PC-9 (cell line): ENCODE results near the gene TBATA. TPM values are rescaled to one million over a fixed set of nuclear protein-coding genes. Genes with fewer than 3 reads are reported as not detected.

Experiments
- BruUV-seq: library from RNA; stranded (reverse); fragments of 400-500 nt; replicated peaks from 2 replicates; lab custom pipeline; 2021; lab: Mats Ljungman, UMichigan
- CTCF ChIA-PET: fragments of 300-600 bp; sonication (Branson Sonifier 250); formaldehyde crosslinking; loops from one replicate; lab custom pipeline; 2022; ENCODE audit warnings: antibody characterized with exemption; lab: Charles Lee
- POLR2A ChIA-PET: fragments of 300-600 bp; sonication (Branson Sonifier 250); formaldehyde crosslinking; loops from one replicate; lab custom pipeline; 2022; ENCODE audit warnings: antibody characterized with exemption; ENCODE audit not compliant: unreplicated experiment; lab: Charles Lee
- DNase-seq, 2 experiments: peaks; one replicate each; pipeline versions ENCODE4 v3.0.0 to v3.0.0-alpha.2; 2015 to 2022; ENCODE audit warnings: mixed read lengths in 1 of 2
- H2AFZ ChIP-seq: fragments of 200-600 bp; sonication (generic); 2 replicates; pipeline ENCODE4 v1.8.1; 2017; ENCODE audit warnings: antibody characterized with exemption
- H3F3A ChIP-seq: fragments of 200-600 bp; sonication (generic); 2 replicates; pipeline ENCODE4 v1.8.1; 2017; ENCODE audit warnings: antibody characterized with exemption, mild to moderate bottlenecking, low read depth; ENCODE audit not compliant: insufficient read depth
- H3K27ac ChIP-seq: fragments of 200-600 bp; sonication (generic); 2 replicates; pipeline ENCODE4 v1.6.1; 2016; ENCODE audit warnings: mixed run types
- H3K27me3 ChIP-seq: fragments of 200-600 bp; sonication (generic); 2 replicates; pipeline ENCODE4 v1.6.1; 2016; ENCODE audit warnings: low read depth, mixed run types; ENCODE audit not compliant: insufficient read depth
- H3K36me3 ChIP-seq: fragments of 200-600 bp; sonication (generic); 2 replicates; pipeline ENCODE4 v1.6.1; 2016; ENCODE audit warnings: low read depth, mixed run types
- H3K4me1 ChIP-seq: fragments of 200-600 bp; sonication (generic); replicated peaks from 2 replicates; pipeline ENCODE4 v1.6.1; 2016; ENCODE audit warnings: mixed run types; ENCODE audit not compliant: insufficient read depth
- H3K4me2 ChIP-seq: fragments of 200-600 bp; sonication (generic); 2 replicates; pipeline ENCODE4 v1.6.1; 2017; ENCODE audit warnings: mixed run types
- H3K4me3 ChIP-seq: fragments of 200-600 bp; sonication (generic); 2 replicates; pipeline ENCODE4 v1.6.1; 2016; ENCODE audit warnings: mixed run types
- H3K79me2 ChIP-seq: fragments of 200-600 bp; sonication (generic); 2 replicates; pipeline ENCODE4 v1.6.1; 2017; ENCODE audit warnings: low read depth, mixed run types
- H3K9me2 ChIP-seq: fragments of 200-600 bp; sonication (generic); 2 replicates; pipeline ENCODE4 v1.8.1; 2017; ENCODE audit warnings: mild to moderate bottlenecking; ENCODE audit not compliant: insufficient read depth
- H3K9me3 ChIP-seq: fragments of 200-600 bp; sonication (generic); 2 replicates; pipeline ENCODE4 v1.8.1; 2016; ENCODE audit warnings: low read depth; ENCODE audit not compliant: insufficient read depth
- H4K20me1 ChIP-seq: fragments of 200-600 bp; sonication (generic); 2 replicates; pipeline ENCODE4 v1.8.1; 2017; ENCODE audit not compliant: insufficient read depth
- EZH2 ChIP-seq: fragments of 200-600 bp; sonication (generic); IDR thresholded peaks from 2 replicates; pipeline ENCODE4 v1.8.0; 2017; ENCODE audit warnings: antibody characterized with exemption, low read depth
- intact Hi-C: fragments of 100-400 bp; cut with micrococcal nuclease; formaldehyde crosslinking; loops from one replicate; pipeline ENCODE4 v1.10.0; 2022; ENCODE audit not compliant: unreplicated experiment
- total RNA-seq: library from RNA; stranded (reverse); gene quantifications from 2 replicates; pipeline ENCODE4 v1.2.3, GENCODE V29; 2021
- TF ChIP-seq, protein P1 (sequence below): fragments of 200-600 bp; sonication (generic); conservative IDR thresholded peaks from 2 replicates; pipeline ENCODE4 v1.6.1; 2017; ENCODE audit warnings: mixed run types, antibody characterized with exemption, mild to moderate bottlenecking, moderate library complexity

The TBATA gene
- total RNA-seq, 1 experiment from 2014 or later = not detected

DNA sequence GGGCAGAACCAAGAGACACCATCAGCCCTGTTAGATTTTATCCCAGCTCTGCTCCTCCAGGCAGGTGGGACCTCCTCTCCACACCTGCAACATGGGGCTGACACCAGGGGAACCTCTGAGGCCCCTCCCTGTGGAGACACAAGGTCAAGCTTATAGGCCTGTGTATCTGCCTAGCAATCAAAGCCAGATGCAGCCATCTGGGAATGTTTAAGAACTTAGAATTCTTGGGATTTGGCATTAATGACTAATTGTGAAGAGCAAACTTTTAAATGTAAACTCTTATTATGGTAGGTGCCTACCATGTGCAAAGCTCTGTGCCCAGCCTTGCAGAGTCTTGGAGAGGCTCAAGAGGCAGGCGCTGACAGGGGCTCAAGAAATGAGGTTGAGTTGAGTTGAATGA, 52.1 kb downstream of the TBATA start:
- Histone ChIP-seq H3K9me2 (no peaks in the 10 kb centered on the region), H4K20me1 (no peaks in the 10 kb centered on the region), H2AFZ (no peak overlapping the region), H3K4me3 (no peak overlapping the region), H3F3A (no peaks in the 10 kb centered on the region), H3K27me3 (no peaks in the 10 kb centered on the region), H3K4me1 (no peaks in the 10 kb centered on the region), H3K27ac (no peak overlapping the region), H3K4me2 (no peak overlapping the region), H3K9me3 (no peaks in the 10 kb centered on the region), H3K79me2 (no peaks in the 10 kb centered on the region), H3K36me3 (no peaks in the 10 kb centered on the region)
- no peak for DNase-seq
- TF ChIP-seq, protein P1, sequence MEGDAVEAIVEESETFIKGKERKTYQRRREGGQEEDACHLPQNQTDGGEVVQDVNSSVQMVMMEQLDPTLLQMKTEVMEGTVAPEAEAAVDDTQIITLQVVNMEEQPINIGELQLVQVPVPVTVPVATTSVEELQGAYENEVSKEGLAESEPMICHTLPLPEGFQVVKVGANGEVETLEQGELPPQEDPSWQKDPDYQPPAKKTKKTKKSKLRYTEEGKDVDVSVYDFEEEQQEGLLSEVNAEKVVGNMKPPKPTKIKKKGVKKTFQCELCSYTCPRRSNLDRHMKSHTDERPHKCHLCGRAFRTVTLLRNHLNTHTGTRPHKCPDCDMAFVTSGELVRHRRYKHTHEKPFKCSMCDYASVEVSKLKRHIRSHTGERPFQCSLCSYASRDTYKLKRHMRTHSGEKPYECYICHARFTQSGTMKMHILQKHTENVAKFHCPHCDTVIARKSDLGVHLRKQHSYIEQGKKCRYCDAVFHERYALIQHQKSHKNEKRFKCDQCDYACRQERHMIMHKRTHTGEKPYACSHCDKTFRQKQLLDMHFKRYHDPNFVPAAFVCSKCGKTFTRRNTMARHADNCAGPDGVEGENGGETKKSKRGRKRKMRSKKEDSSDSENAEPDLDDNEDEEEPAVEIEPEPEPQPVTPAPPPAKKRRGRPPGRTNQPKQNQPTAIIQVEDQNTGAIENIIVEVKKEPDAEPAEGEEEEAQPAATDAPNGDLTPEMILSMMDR = no peak
- TF ChIP-seq EZH2 = no peak
- intact Hi-C loops = no loop called here
- ChIA-PET CTCF (no interaction called here), POLR2A (no interaction called here)
- BruUV-seq = no TSS peak

DNA sequence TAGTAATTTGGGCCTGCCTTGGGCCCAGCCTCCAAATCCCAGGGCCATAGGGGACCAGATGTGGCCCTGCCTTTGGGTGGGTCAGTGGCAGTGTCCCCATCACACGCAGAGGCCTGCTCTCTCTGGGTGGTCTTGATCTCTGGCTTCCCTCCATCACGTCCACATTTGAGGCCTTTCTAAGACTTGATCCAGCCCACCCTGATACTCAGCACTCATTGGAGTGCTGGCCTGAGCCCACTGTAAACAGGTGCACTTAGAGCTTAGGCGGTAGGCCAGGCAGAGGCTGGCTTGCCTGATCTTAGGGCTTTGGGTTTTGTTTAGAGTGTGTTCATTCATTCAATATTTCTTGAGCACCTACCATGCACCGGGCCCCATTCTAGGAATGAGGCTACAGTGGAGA, 52.6 kb downstream of the TBATA start:
- ChIA-PET POLR2A (no interaction called here), CTCF (no interaction called here)
- Histone ChIP-seq H3K79me2 (no peaks in the 10 kb centered on the region), H3F3A (no peaks in the 10 kb centered on the region), H2AFZ (no peak overlapping the region), H3K27me3 (no peaks in the 10 kb centered on the region), H3K36me3 (no peaks in the 10 kb centered on the region), H3K27ac (no peak overlapping the region), H3K4me3 (no peak overlapping the region), H3K4me1 (no peaks in the 10 kb centered on the region), H3K4me2 (no peak overlapping the region), H4K20me1 (no peaks in the 10 kb centered on the region), H3K9me2 (no peaks in the 10 kb centered on the region), H3K9me3 (no peaks in the 10 kb centered on the region)
- no peak for TF ChIP-seq EZH2
- TF ChIP-seq, protein P1 = no peak
- no TSS peak for BruUV-seq
- DNase-seq = no peak
- intact Hi-C loops = no loop called here

DNA sequence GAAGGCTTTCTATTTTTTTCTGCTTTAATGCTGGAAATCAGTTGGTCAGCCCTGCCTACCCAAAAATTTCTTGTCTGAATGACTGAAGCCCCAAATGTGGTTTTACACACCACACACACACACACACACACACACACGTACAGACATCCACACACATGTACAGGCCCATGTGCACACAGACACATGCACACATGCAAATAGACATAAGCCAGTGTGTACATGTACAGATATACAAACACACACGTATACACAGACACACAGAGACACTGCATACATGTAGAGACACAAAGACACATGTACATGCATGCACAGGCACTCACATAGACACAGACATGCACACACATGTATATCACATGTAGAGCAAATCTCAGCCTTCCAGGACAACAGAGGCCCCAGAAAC, 54.2 kb downstream of the TBATA start:
- no peak overlapping the region for H3K4me2 ChIP-seq
- H3K79me2 ChIP-seq = no peaks in the 10 kb centered on the region
- intact Hi-C loops = no loop called here
- ChIA-PET CTCF (no interaction called here), POLR2A (no interaction called here)
- BruUV-seq = no TSS peak
- H3K4me3 ChIP-seq = no peak overlapping the region
- H3K9me2 ChIP-seq = no peaks in the 10 kb centered on the region
- H3K36me3 ChIP-seq = no peaks in the 10 kb centered on the region
- H4K20me1 ChIP-seq = no peaks in the 10 kb centered on the region
- no peaks in the 10 kb centered on the region for H3K4me1 ChIP-seq
- no peaks in the 10 kb centered on the region for H3K9me3 ChIP-seq
- H2AFZ ChIP-seq = no peak overlapping the region
- no peaks in the 10 kb centered on the region for H3K27me3 ChIP-seq
- no peak for DNase-seq
- H3K27ac ChIP-seq = no peak overlapping the region
- TF ChIP-seq EZH2 = no peak
- TF ChIP-seq, protein P1 = no peak
- no peaks in the 10 kb centered on the region for H3F3A ChIP-seq
